ENCODE data around the gene GFRA4.

The GFRA4 gene

DNA sequence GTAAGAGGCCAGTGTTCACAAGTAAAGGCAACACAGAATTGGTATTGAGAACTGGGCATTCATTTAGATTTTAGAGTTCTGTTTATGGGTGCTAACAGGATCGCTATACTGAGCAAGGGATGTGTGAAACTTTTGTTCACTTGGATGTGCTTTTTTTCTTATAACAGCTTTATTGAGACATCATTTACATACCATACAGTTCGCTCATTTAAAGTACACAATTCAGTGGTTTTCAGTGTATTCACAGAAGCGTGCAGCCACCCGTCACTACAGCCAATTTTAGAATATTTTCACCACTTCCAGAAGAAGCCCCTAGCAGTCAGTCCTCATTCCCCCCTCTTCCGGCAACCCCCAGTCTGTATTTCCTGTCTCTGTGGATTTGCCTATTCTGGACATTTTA lies 48.7 kb downstream of the GFRA4 start:
- Mint-ChIP-seq H3K4me3 (no peak overlapping the region), H3K27ac (no peak overlapping the region), H3K4me1 (peaks cover 26% of the 10 kb centered on the region), H3K9me3 (no peaks in the 10 kb centered on the region), H3K36me3 (ENCODE audit: low read depth) (peaks cover 21% of the 10 kb centered on the region), H3K27me3 (ENCODE audit: low read depth, poor library complexity) (no peaks in the 10 kb centered on the region)
- TF ChIP-seq, protein P1, sequence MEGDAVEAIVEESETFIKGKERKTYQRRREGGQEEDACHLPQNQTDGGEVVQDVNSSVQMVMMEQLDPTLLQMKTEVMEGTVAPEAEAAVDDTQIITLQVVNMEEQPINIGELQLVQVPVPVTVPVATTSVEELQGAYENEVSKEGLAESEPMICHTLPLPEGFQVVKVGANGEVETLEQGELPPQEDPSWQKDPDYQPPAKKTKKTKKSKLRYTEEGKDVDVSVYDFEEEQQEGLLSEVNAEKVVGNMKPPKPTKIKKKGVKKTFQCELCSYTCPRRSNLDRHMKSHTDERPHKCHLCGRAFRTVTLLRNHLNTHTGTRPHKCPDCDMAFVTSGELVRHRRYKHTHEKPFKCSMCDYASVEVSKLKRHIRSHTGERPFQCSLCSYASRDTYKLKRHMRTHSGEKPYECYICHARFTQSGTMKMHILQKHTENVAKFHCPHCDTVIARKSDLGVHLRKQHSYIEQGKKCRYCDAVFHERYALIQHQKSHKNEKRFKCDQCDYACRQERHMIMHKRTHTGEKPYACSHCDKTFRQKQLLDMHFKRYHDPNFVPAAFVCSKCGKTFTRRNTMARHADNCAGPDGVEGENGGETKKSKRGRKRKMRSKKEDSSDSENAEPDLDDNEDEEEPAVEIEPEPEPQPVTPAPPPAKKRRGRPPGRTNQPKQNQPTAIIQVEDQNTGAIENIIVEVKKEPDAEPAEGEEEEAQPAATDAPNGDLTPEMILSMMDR (IDR thresholded peaks at IDR 0.05): no peak
- no peak for DNase-seq

DNA sequence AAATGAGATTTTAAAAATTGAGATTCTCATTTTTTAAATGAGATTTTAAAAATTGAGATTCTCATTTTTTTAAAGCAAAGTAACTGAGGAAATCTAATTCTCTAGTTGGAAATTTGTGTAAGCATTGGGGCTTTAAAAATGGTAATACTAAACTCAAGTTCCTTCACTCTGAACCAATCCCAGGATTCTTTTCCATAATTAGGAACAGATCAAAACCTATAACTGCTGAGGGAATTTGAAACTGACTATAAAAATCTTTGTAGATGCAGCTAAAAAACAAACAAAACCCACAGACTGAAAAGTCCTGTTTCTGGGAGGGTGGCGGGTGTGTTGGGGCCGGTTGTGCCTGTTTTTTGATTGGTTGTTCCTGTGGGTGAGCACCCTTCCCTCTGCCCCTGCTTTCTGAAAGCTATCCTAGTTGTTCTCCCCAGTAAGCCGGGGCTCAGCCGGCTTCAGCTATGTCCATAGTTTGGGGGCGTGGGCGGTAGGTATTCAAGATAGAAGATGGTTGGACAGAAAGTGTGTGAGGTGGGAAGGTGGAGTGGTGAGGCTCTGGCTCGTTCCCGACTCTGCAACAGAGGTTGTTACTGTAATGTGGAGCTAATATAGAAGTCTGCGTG lies 49.3 kb downstream of the GFRA4 start:
- DNase-seq: no peak
- Mint-ChIP-seq H3K27me3 (ENCODE audit: low read depth, poor library complexity) (no peaks in the 10 kb centered on the region), H3K36me3 (ENCODE audit: low read depth) (peaks cover 27% of the 10 kb centered on the region), H3K9me3 (no peaks in the 10 kb centered on the region), H3K4me3 (no peak overlapping the region), H3K4me1 (peaks cover 26% of the 10 kb centered on the region), H3K27ac (no peak overlapping the region)
- TF ChIP-seq, protein P1 (IDR thresholded peaks at IDR 0.05): no peak

DNA sequence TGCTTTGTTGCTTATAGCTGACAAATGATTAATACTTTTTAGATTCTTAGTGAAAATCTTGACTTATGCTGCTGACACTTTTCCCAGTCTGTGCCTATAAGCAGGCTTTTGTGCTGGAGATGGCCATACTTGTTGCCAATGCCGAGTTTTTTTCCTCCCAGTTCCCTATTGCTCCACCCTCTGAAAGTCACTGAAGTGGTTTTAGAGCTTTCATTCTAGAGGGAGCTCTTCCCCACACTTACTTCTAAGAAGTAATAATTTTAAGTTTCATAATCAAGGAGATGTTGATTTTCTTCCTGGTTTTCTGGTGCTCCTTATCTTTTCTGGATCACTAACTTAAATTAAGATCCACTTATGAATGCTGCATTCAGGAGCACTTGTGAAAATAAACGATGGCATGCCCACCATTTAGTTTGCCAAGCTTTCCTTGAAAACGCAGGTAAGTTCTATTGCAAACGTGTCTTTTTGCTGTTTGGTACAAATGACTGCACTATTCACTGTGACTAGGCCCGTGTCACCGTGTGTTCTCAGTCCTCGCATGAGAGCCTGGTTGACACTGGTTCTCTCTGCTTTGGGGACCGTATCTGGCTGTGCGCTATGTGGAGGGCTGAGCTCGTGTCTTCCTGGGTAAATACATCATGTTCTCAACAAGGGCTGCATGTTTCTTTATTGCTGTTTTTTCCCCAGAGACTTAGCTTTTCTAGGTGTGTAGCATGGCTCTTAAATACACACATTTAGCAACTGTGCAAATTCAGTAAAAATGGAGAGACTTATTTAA lies 50.2 kb downstream of the GFRA4 start:
- Mint-ChIP-seq H3K4me1 (peaks cover 26% of the 10 kb centered on the region), H3K27me3 (ENCODE audit: low read depth, poor library complexity) (no peaks in the 10 kb centered on the region), H3K36me3 (ENCODE audit: low read depth) (peaks cover 27% of the 10 kb centered on the region), H3K4me3 (no peak overlapping the region), H3K27ac (no peak overlapping the region), H3K9me3 (no peaks in the 10 kb centered on the region)
- TF ChIP-seq, protein P1 (IDR thresholded peaks at IDR 0.05): no peak
- no peak for DNase-seq

- Mint-ChIP-seq H3K27ac (no peak overlapping the region), H3K4me3 (no peak overlapping the region), H3K4me1 (peaks cover 26% of the 10 kb centered on the region), H3K36me3 (ENCODE audit: low read depth) (peaks cover 29% of the 10 kb centered on the region), H3K27me3 (ENCODE audit: low read depth, poor library complexity) (no peaks in the 10 kb centered on the region), H3K9me3 (no peaks in the 10 kb centered on the region)
- TF ChIP-seq, protein P1 (IDR thresholded peaks at IDR 0.05): no peak
- no peak for DNase-seq
Measured at GRCh38 chr20:3611901-3612300, 51.3 kb downstream of the GFRA4 start.
